ENCODE results near the gene TOP2A.
A peak's percentile ranks its signal among the peaks of the same experiment; 100 is the strongest.

The TOP2A gene

DNA sequence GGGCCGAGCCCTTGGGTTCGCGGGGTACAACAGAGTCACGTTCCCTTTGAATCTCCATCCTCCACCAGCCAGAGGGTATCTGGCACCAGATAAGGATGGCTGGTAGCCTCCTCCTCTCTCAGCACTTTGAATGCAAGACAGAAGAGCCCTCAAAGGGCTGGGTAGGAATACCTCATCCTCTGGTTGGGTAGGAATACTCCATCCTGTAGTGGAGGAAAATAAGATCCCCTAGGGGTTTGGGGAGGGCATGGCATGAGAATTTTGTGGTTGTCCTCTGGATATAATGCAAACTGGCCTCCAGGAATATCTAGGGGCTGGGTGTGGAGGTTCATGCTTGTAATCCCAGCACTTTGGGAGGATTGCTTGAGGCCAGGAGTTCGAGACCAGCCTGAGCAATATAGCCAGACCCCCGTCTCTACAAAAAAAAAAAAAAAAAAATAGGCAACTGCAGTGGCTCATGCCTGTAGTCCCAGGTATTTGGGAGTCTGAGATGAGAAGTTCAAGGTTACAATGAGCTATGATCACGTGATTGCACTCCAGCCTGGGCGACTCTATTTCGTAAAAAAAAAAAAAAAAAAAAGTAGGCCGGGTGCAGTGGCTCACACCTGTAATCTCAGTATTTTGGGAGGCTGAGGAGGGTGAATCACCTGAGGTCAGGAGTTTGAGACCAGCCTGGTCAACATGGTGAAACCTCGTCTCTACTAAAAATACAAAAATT, 28.2 kb upstream of the TOP2A start:
- Mint-ChIP-seq H3K27ac (peak overlapping the region; percentile 90), H3K4me1 (ENCODE audit: low read depth) (peaks cover 49% of the 10 kb centered on the region)
- no peak for DNase-seq (ENCODE audit: low spot score)

DNA sequence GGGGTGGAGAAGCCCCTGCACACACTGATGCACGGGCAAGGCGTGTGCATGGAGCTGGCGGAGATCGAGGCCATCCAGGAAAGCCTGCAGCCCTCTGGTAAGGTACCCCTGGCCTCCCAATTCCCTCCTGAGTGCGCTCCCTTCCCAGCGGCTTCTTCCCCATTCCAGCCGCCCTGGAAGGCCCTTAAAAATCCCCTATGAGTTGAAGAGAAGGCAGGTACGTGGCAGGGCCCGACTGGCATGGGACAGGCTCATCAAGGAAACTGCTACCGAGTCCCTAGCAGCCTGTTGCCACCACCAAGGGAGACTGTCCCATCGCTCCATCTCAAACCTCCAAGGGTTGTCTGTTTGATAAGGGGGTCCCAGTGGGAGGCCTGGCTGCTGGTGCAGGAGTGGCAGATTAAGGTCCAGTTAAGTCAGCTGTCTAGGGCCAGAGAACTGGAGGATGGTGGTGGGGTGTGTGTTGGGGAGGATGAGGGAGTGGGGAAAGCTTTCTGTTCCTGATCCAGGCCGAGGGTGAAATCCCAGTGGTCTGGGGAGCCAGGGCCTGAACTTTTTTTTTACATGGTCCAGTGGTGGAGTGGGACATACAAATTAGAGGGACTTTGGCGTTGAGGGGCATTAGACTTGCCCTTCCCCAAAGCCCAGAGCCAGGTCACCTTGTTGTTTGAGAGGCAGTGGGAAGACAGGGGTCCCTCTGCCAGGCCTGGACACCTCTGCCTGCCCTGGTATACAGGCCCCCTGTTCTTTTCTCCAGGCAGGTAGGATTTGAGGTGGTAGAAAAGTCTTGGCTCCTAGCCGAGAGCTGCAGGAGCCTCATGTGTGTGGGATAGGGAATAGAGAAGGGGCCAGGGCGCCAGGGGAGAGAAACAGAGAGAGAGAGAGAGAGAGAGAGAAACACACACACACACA, 26.5 kb upstream of the TOP2A start:
- peak; percentile 24 for DNase-seq (ENCODE audit: low spot score)
- Mint-ChIP-seq H3K9me3 (no peaks in the 10 kb centered on the region), H3K4me1 (ENCODE audit: low read depth) (peaks cover 46% of the 10 kb centered on the region), H3K27ac (peak overlapping the region; percentile 90), H3K36me3 (ENCODE audit: low read depth) (peaks cover 19% of the 10 kb centered on the region), H3K4me3 (peak overlapping the region; percentile 88), H3K27me3 (ENCODE audit: low read depth) (peaks cover 2% of the 10 kb centered on the region)

More for the DNA sequence above, 28.2 kb upstream of the TOP2A start:
- H3K27me3 Mint-ChIP-seq (ENCODE audit: low read depth): peaks cover 2% of the 10 kb centered on the region
- no peaks in the 10 kb centered on the region for H3K9me3 Mint-ChIP-seq
- peaks cover 21% of the 10 kb centered on the region for H3K36me3 Mint-ChIP-seq (ENCODE audit: low read depth)
- peak overlapping the region; percentile 88 for H3K4me3 Mint-ChIP-seq

- Mint-ChIP-seq H3K4me1 (ENCODE audit: low read depth) (peaks cover 40% of the 10 kb centered on the region), H3K27ac (peak within 1 kb of the TSS; percentile 90), H3K4me3 (peak within 1 kb of the TSS; percentile 88), H3K36me3 (ENCODE audit: low read depth) (peaks cover 16% of the 10 kb centered on the region), H3K27me3 (ENCODE audit: low read depth) (peaks cover 2% of the 10 kb centered on the region), H3K9me3 (no peaks in the 10 kb centered on the region)
- peak; percentile 78 for DNase-seq (ENCODE audit: low spot score)
Observed at GRCh38 chr17:40443196-40443987, 25.7 kb upstream of the TOP2A start, which contains the start of gene IGFBP4. Gene IGFBP4, plus strand, starts transcription at chr17:40443450. Its CDS starts 286 bp downstream, at chr17:40443736.

DNA sequence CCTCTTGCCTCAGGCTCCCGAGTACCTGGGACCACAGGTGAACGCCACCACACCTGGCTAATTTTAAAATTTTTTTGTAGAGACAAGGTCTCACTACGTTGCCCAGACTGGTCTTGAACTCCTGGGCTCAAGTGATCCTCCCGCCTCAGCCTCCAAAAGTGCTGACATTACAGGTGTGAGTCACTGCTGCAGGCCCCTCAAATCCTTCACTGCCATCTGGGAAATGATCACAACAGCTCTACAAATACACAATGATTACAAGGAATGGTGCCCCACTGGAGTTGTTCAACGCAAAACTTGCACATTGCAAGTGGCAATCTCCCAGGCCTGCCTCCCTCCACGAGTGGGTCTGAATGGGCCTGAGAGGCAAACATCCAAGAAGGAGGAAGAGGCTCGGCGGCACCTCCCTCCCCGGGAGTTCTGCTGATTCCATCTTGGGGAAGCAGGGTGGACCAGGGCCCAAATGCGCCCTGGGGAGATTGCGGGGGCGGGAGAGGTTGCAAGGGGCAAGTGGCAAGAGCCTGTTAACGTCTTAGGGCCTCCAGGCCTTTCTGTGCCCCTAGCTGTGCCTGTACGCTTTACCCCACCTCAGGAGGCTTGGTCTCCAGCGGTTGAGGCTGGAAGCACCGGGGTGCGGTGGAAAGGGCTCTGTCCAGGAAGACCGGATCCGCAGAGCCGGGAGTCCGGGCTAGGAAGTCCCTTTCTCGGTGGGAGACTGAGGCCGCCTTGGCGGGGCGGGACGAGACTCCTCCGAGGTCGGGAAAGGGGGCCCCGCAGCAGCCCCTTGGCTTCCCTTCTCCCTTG, 24.9 kb upstream of the TOP2A start:
- H3K36me3 Mint-ChIP-seq (ENCODE audit: low read depth): peaks cover 13% of the 10 kb centered on the region
- DNase-seq (ENCODE audit: low spot score): no peak

DNA sequence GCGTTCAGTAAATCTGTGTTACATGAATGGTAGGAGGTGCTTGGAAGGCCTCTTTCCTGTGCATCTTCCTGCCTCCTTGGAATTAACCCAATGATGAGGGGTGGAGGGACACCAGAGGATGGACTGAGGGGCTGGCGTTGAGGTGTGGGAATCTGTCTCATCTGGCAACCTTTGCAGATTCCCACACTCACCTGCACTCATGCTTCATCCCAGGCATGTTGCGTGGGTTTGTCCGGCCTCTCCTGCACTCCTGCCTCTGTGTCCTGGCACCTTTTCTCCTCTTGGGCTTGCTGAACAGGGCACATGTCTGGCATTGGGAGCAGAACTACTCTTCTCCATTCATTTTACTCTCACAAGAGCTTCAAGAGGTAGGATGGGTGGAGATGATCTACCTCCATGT, 22.5 kb upstream of the TOP2A start:
- no peak overlapping the region for H3K27ac Mint-ChIP-seq
- H3K4me1 Mint-ChIP-seq (ENCODE audit: low read depth): peaks cover 25% of the 10 kb centered on the region
- H3K9me3 Mint-ChIP-seq: no peaks in the 10 kb centered on the region
- peaks cover 2% of the 10 kb centered on the region for H3K27me3 Mint-ChIP-seq (ENCODE audit: low read depth)
- no peak overlapping the region for H3K4me3 Mint-ChIP-seq
- H3K36me3 Mint-ChIP-seq (ENCODE audit: low read depth): peaks cover 4% of the 10 kb centered on the region
- DNase-seq (ENCODE audit: low spot score): no peak

More for the DNA sequence above, 24.9 kb upstream of the TOP2A start:
- H3K9me3 Mint-ChIP-seq: no peaks in the 10 kb centered on the region
- peaks cover 34% of the 10 kb centered on the region for H3K4me1 Mint-ChIP-seq (ENCODE audit: low read depth)
- peak overlapping the region; percentile 59 for H3K4me3 Mint-ChIP-seq
- H3K27ac Mint-ChIP-seq: peak overlapping the region; percentile 55
- peaks cover 2% of the 10 kb centered on the region for H3K27me3 Mint-ChIP-seq (ENCODE audit: low read depth)

- H3K9me3 Mint-ChIP-seq: no peaks in the 10 kb centered on the region
- peaks cover 22% of the 10 kb centered on the region for H3K4me1 Mint-ChIP-seq (ENCODE audit: low read depth)
- no peak for DNase-seq (ENCODE audit: low spot score)
- H3K36me3 Mint-ChIP-seq (ENCODE audit: low read depth): no peaks in the 10 kb centered on the region
- H3K4me3 Mint-ChIP-seq: no peak overlapping the region
- H3K27me3 Mint-ChIP-seq (ENCODE audit: low read depth): no peaks in the 10 kb centered on the region
- no peak overlapping the region for H3K27ac Mint-ChIP-seq
Observed at GRCh38 chr17:40437095-40437732, 19.5 kb upstream of the TOP2A start.

- no peak for DNase-seq (ENCODE audit: low spot score)
- no peaks in the 10 kb centered on the region for H3K27me3 Mint-ChIP-seq (ENCODE audit: low read depth)
- no peak overlapping the region for H3K27ac Mint-ChIP-seq
- H3K36me3 Mint-ChIP-seq (ENCODE audit: low read depth): no peaks in the 10 kb centered on the region
- no peak overlapping the region for H3K4me3 Mint-ChIP-seq
- no peaks in the 10 kb centered on the region for H3K9me3 Mint-ChIP-seq
- peaks cover 22% of the 10 kb centered on the region for H3K4me1 Mint-ChIP-seq (ENCODE audit: low read depth)
Observed at GRCh38 chr17:40436636-40437035, 18.9 kb upstream of the TOP2A start.

- H3K27ac Mint-ChIP-seq: no peak overlapping the region
- DNase-seq (ENCODE audit: low spot score): no peak
- peaks cover 21% of the 10 kb centered on the region for H3K4me1 Mint-ChIP-seq (ENCODE audit: low read depth)
- H3K27me3 Mint-ChIP-seq (ENCODE audit: low read depth): no peaks in the 10 kb centered on the region
- no peak overlapping the region for H3K4me3 Mint-ChIP-seq
- no peaks in the 10 kb centered on the region for H3K36me3 Mint-ChIP-seq (ENCODE audit: low read depth)
- H3K9me3 Mint-ChIP-seq: no peaks in the 10 kb centered on the region
Observed at GRCh38 chr17:40433551-40434415, 16.1 kb upstream of the TOP2A start.

DNA sequence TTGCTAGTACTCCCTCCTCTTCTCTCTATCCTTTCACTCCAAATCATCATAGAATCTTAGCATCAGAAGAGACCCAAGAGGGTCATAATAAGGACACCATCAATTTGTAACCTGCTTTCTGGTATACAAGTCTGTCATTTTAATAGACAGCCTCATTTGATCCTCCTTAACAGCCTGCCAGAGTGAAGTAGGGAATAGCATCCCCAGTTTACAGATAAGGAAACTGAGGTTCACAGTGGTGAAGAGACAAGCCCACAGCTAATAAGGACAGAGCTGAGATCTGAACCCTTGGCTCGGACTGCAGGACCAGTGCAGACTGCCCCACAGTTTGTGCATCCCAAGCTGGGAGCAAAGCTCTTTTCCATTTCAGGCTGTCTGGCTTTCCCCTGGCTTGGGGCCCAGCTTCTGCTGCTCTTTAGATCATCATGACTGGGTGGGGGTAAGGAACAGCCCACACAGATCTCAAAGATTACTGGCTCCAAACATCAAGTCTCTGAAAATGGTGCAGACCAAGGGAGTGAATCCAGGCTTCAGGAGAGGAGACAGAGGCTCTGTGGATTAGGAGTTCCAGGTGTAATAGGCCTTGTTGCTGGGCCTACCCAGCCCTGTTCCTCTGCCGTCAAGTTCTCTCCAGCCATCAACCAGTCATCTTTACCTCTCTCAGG, 15.3 kb upstream of the TOP2A start:
- Mint-ChIP-seq H3K9me3 (no peaks in the 10 kb centered on the region), H3K4me3 (no peak overlapping the region), H3K4me1 (ENCODE audit: low read depth) (peaks cover 23% of the 10 kb centered on the region), H3K36me3 (ENCODE audit: low read depth) (no peaks in the 10 kb centered on the region), H3K27ac (no peak overlapping the region), H3K27me3 (ENCODE audit: low read depth) (peaks cover 2% of the 10 kb centered on the region)
- no peak for DNase-seq (ENCODE audit: low spot score)

- no peak overlapping the region for H3K4me3 Mint-ChIP-seq
- no peaks in the 10 kb centered on the region for H3K36me3 Mint-ChIP-seq (ENCODE audit: low read depth)
- H3K9me3 Mint-ChIP-seq: no peaks in the 10 kb centered on the region
- peaks cover 32% of the 10 kb centered on the region for H3K4me1 Mint-ChIP-seq (ENCODE audit: low read depth)
- DNase-seq (ENCODE audit: low spot score): no peak
- H3K27ac Mint-ChIP-seq: no peak overlapping the region
- peaks cover 2% of the 10 kb centered on the region for H3K27me3 Mint-ChIP-seq (ENCODE audit: low read depth)
Observed at GRCh38 chr17:40431231-40431602, 13.5 kb upstream of the TOP2A start.

DNA sequence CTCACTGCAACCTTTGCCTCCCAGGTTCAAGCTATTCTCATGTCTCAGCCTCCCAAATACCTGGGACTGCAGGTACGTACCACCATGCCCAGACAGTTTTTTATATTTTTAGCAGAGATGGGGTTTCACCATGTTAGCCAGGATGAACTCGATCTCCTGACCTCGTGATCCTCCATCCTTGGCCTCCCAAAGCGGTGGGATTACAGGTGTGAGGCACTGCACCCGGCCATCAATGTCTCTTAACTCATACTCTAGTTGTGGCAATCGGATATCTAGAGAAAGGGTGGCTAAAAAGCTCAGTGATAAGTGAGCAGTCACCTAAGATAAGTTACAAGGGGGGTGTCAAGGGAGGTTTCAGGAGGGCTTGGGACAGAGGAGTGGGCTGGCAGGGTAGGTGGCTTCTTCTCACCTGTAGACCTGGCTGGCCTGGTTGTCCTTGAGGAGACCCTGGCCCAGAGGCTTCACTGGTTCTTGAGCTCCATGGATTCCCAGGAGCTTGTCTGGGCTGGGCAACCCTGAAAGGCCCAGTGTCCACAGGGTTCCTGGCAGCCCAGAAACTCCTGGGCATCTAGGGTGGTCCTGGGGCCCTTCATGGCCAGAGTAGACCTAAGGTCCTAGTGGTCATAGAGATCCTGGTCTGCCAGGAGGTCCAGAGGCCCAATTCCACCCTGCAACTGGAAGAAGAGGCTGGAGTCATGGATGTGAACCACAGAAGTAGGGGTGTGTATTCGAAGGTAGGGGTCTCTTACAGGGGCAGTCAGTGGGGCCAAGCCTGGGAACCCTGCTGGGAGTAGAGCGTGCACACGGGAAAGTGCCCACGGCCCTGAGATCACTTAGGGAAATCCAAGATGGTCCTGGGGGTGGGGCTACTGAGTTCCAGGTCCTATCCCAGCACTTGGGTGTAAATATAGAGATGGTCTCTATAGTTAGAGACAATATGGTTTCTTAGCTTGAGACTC, 12.9 kb upstream of the TOP2A start:
- DNase-seq (ENCODE audit: low spot score): no peak
- peaks cover 2% of the 10 kb centered on the region for H3K27me3 Mint-ChIP-seq (ENCODE audit: low read depth)
- no peak overlapping the region for H3K27ac Mint-ChIP-seq
- H3K9me3 Mint-ChIP-seq: no peaks in the 10 kb centered on the region
- H3K4me1 Mint-ChIP-seq (ENCODE audit: low read depth): peaks cover 39% of the 10 kb centered on the region
- no peaks in the 10 kb centered on the region for H3K36me3 Mint-ChIP-seq (ENCODE audit: low read depth)
- H3K4me3 Mint-ChIP-seq: no peak overlapping the region

Measured in T-helper 2 cell treated with Interferon-gamma antibody and Interleukin-4, amounts not matched to agents 5 μg/mL and 100 μg/mL, for 36 hours (primary cell).